ENCODE measurements around the gene PER1. TPM values are rescaled to one million over a fixed set of nuclear protein-coding genes. Genes with fewer than 3 reads are reported as not detected.

PER1 gene
- total and polyA plus RNA-seq, 2 of the 13 experiments (the other 11 are each of a cell fraction or from before 2014, with no cell fraction given): 2.6 to 3.6 TPM

GRCh38 chr17:8118769-8119580, 33.2 kb downstream of the PER1 start (continued):
- no peak for TF ChIP-seq AKNA (CRISPR knock-in tag; IDR thresholded peaks at IDR 0.05; ENCODE audit: borderline replicate concordance)
- TF ChIP-seq ZNF224 (CRISPR knock-in tag; IDR thresholded peaks at IDR 0.05): no peak
- TF ChIP-seq GTF3A (CRISPR knock-in tag; conservative IDR thresholded peaks at IDR 0.05): no peak
- TF ChIP-seq MXD1 (CRISPR knock-in tag; IDR thresholded peaks at IDR 0.05): peak; percentile 57; the same call in 1 of the 2 replicates
- TF ChIP-seq SKIL (CRISPR knock-in tag; IDR thresholded peaks at IDR 0.05; ENCODE audit: borderline replicate concordance): no peak
- no peak for TF ChIP-seq MZF1 (CRISPR knock-in tag; IDR thresholded peaks at IDR 0.05; ENCODE audit: borderline replicate concordance)
- no peak for TF ChIP-seq ZNF75D (CRISPR knock-in tag; IDR thresholded peaks at IDR 0.05; ENCODE audit: borderline replicate concordance)
- TF ChIP-seq MEIS2 (CRISPR knock-in tag; IDR thresholded peaks at IDR 0.05): no peak
- no peak for TF ChIP-seq MEF2D (CRISPR knock-in tag; IDR thresholded peaks at IDR 0.05)
- no peak for TF ChIP-seq ZNF17 (CRISPR knock-in tag; IDR thresholded peaks at IDR 0.05)
- no peak; the same call in 1 of the 2 replicates for TF ChIP-seq ZNF280B (CRISPR knock-in tag; IDR thresholded peaks at IDR 0.05; ENCODE audit: borderline replicate concordance)
- no peak for TF ChIP-seq RARA (CRISPR knock-in tag; IDR thresholded peaks at IDR 0.05)
- TF ChIP-seq ZSCAN25 (CRISPR knock-in tag; IDR thresholded peaks at IDR 0.05): no peak
- no peak for TF ChIP-seq POGZ (CRISPR knock-in tag; IDR thresholded peaks at IDR 0.05)
- TF ChIP-seq RAD21 (CRISPR knock-in tag; IDR thresholded peaks at IDR 0.05): peak; percentile 53; the same call in 1 of the 2 replicates
- TF ChIP-seq ZNF572 (CRISPR knock-in tag; IDR thresholded peaks at IDR 0.05): no peak
- TF ChIP-seq DZIP1 (CRISPR knock-in tag; IDR thresholded peaks at IDR 0.05): no peak

Data from HepG2 (cell line).